Spleen (tissue), 7 donors: ENCODE measurements around the gene GDPD2.

Experiments
- POLR2A ChIP-seq, 3 donors: fragments of 450-650 bp; IDR thresholded peaks; one replicate each; pipeline ENCODE4 v1.5.1; 2017; ENCODE audit warnings: antibody characterized with exemption in 3 of 3, mild to moderate bottlenecking in 1 of 3
- POLR2AphosphoS5 ChIP-seq, 3 donors: sonication (generic); formaldehyde crosslinking; IDR thresholded peaks; one replicate each; pipeline ENCODE4 v1.5.1; 2017; ENCODE audit warnings: antibody characterized with exemption in 3 of 3
- TF ChIP-seq, protein P1 (sequence below), 11 experiments: fragments of 200-600 bp in 7 of 11; fragments of 450-650 bp in 4 of 11; sonication (generic) in 4 of 11; IDR thresholded peaks in 8 of 11; conservative IDR thresholded peaks in 3 of 11; 1 replicate in 7 of 11; 2 replicates in 4 of 11; pipeline versions ENCODE4 v1.4.0 to v1.8.0; 2016 to 2021; ENCODE audit warnings: antibody characterized with exemption in 11 of 11, inconsistent platforms in 4 of 11, mild to moderate bottlenecking in 1 of 11
- donor health status: DM: no; HTN: no; CAD: no; lungs with moderate emphysema.
- donor health status: DM: no; HTN: no; CAD: no.
- donor health status: DM: no; HTN: no; CAD: no.

DNA sequence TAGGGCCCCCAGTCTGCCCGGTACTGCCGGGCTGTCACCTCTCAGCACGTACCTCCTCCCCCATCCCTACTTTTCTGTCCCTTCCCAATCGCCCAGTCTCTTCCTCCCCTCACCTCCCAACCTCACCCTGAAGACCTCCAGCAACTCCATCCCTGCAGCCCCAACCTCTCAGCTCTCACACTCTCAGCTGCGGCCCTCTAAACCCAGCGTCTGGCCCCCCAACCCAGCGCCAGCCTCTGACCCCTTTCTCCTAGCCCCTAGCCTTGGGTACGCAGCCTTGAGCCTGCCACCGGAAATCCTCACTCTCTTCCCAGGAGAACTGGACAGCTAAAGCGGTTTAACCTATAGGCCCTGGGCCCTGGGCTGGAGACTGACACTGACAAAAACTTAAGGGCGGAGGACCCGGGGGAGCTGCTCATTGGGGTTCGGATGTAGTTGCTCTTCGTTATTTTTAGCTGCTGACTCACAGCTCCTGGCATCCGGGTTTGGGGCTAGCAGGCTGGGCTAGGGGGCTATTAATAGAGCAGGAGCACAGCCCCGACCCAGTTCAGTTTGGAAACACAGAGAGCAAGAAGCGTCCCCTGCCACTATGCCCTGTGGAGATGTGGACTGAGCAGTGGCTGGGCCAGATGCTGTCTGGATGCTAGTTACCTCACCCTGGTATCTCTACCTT, 11.9 kb downstream of the GDPD2 start:
- TF ChIP-seq POLR2A (IDR thresholded peaks at IDR 0.05) (no peak), POLR2AphosphoS5 (IDR thresholded peaks at IDR 0.05) (no peak)
- TF ChIP-seq, protein P1, sequence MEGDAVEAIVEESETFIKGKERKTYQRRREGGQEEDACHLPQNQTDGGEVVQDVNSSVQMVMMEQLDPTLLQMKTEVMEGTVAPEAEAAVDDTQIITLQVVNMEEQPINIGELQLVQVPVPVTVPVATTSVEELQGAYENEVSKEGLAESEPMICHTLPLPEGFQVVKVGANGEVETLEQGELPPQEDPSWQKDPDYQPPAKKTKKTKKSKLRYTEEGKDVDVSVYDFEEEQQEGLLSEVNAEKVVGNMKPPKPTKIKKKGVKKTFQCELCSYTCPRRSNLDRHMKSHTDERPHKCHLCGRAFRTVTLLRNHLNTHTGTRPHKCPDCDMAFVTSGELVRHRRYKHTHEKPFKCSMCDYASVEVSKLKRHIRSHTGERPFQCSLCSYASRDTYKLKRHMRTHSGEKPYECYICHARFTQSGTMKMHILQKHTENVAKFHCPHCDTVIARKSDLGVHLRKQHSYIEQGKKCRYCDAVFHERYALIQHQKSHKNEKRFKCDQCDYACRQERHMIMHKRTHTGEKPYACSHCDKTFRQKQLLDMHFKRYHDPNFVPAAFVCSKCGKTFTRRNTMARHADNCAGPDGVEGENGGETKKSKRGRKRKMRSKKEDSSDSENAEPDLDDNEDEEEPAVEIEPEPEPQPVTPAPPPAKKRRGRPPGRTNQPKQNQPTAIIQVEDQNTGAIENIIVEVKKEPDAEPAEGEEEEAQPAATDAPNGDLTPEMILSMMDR (IDR thresholded peaks at IDR 0.05 in 8 of 11, conservative IDR thresholded peaks at IDR 0.05 in 3 of 11) = no peak
